Astrocyte (in vitro differentiated cells and primary cell): ENCODE results near the gene UGT1A10. TPM values are rescaled to one million over a fixed set of nuclear protein-coding genes. Genes with fewer than 3 reads are reported as not detected.
A peak's percentile ranks its signal among the peaks of the same experiment; 100 is the strongest.

Source experiments
- DNase-seq: peaks from one replicate; pipeline ENCODE4 v3.0.0-alpha.2; 2010; ENCODE audit warnings: low read depth
- FAIRE-seq: peaks from 2 replicates; lab custom pipeline; 2011; peaks lifted over from hg19 to GRCh38; lab: Jason Lieb, UNC
- H2AFZ ChIP-seq: 2 replicates; pipeline ENCODE4 v1.6.0; 2012; ENCODE audit warnings: low read depth, low read length, inconsistent platforms
- H3K27ac ChIP-seq: 2 replicates; pipeline ENCODE4 v1.5.1; 2011; ENCODE audit warnings: low read depth, low read length, inconsistent platforms
- H3K27me3 ChIP-seq: 2 replicates; pipeline ENCODE4 v1.6.0; 2011; ENCODE audit warnings: low read length, inconsistent platforms; ENCODE audit not compliant: insufficient read depth
- H3K36me3 ChIP-seq: 2 replicates; pipeline ENCODE4 v1.5.1; 2011; ENCODE audit warnings: low read length, inconsistent platforms; ENCODE audit not compliant: insufficient read depth
- H3K4me1 ChIP-seq: 2 replicates; pipeline ENCODE4 v1.5.1; 2011; ENCODE audit warnings: low read length, inconsistent platforms; ENCODE audit not compliant: insufficient read depth
- H3K4me2 ChIP-seq: 2 replicates; pipeline ENCODE4 v1.6.0; 2012; ENCODE audit warnings: low read length, inconsistent platforms
- H3K4me3 ChIP-seq: 2 replicates; pipeline ENCODE4 v1.5.1; 2011; ENCODE audit warnings: low read depth, mild to moderate bottlenecking, low read length, inconsistent platforms; ENCODE audit not compliant: insufficient read depth
- H3K79me2 ChIP-seq: 2 replicates; pipeline ENCODE4 v1.6.0; 2012; ENCODE audit warnings: mild to moderate bottlenecking, low read length, inconsistent platforms; ENCODE audit not compliant: insufficient read depth
- H3K9ac ChIP-seq: 2 replicates; pipeline ENCODE4 v1.6.0; 2012; ENCODE audit warnings: mild to moderate bottlenecking, low read length, inconsistent platforms
- H3K9me3 ChIP-seq: 2 replicates; pipeline ENCODE4 v1.5.1; 2012; ENCODE audit warnings: low read depth, mild to moderate bottlenecking, low read length, inconsistent platforms; ENCODE audit not compliant: insufficient read depth
- H4K20me1 ChIP-seq: 2 replicates; pipeline ENCODE4 v1.6.0; 2012; ENCODE audit warnings: low read length, inconsistent platforms; ENCODE audit not compliant: insufficient read depth
- H3K27ac Mint-ChIP-seq: one replicate; pipeline ENCODE4 v1.8.0; 2021; ENCODE audit warnings: mild to moderate bottlenecking, mixed read lengths; ENCODE audit not compliant: unreplicated experiment
- H3K27me3 Mint-ChIP-seq: one replicate; pipeline ENCODE4 v1.8.0; 2021; ENCODE audit warnings: low read depth, mixed read lengths; ENCODE audit not compliant: unreplicated experiment
- H3K36me3 Mint-ChIP-seq: one replicate; pipeline ENCODE4 v1.8.0; 2021; ENCODE audit warnings: low read depth, mixed read lengths; ENCODE audit not compliant: unreplicated experiment
- H3K4me1 Mint-ChIP-seq: one replicate; pipeline ENCODE4 v1.8.0; 2021; ENCODE audit warnings: low read depth, mixed read lengths; ENCODE audit not compliant: unreplicated experiment
- H3K4me3 Mint-ChIP-seq: one replicate; pipeline ENCODE4 v1.8.0; 2021; ENCODE audit warnings: mild to moderate bottlenecking, moderate library complexity, mixed read lengths; ENCODE audit not compliant: unreplicated experiment
- H3K9me3 Mint-ChIP-seq: one replicate; pipeline ENCODE4 v1.8.0; 2021; ENCODE audit warnings: mild to moderate bottlenecking, mixed read lengths; ENCODE audit not compliant: unreplicated experiment
- CTCF ChIP-seq: IDR thresholded peaks from 2 replicates; pipeline ENCODE4 v1.5.1; 2011; ENCODE audit warnings: low read depth, mild to moderate bottlenecking, inconsistent platforms, low read length, moderate library complexity; ENCODE audit not compliant: insufficient read depth
- EZH2 ChIP-seq: IDR thresholded peaks from 2 replicates; pipeline ENCODE4 v1.6.1; 2012; ENCODE audit warnings: mild to moderate bottlenecking, low read length, inconsistent platforms; ENCODE audit not compliant: insufficient read depth
- total RNA-seq: library from RNA; stranded (reverse); gene quantifications from 2 replicates; pipeline ENCODE4 v1.2.1, GENCODE V29; 2021

Gene UGT1A10
- total RNA-seq, 1 donor from 2014 or later, result not detected

GRCh38 chr2:233814056-233814835 is 178.0 kb downstream of the UGT1A10 start:
- Mint-ChIP-seq H3K36me3 (no peaks in the 10 kb centered on the region), H3K4me1 (no peaks in the 10 kb centered on the region), H3K27ac (no peak overlapping the region), H3K9me3 (no peaks in the 10 kb centered on the region), H3K4me3 (no peak overlapping the region), H3K27me3 (peaks cover 28% of the 10 kb centered on the region)
- Histone ChIP-seq H3K4me2 (no peak overlapping the region), H3K9me3 (no peaks in the 10 kb centered on the region), H4K20me1 (no peaks in the 10 kb centered on the region), H3K4me3 (no peak overlapping the region), H3K27ac (no peak overlapping the region), H3K79me2 (no peaks in the 10 kb centered on the region), H3K4me1 (no peaks in the 10 kb centered on the region), H2AFZ (no peak overlapping the region), H3K36me3 (no peaks in the 10 kb centered on the region), H3K9ac (no peak overlapping the region), H3K27me3 (peaks cover 4% of the 10 kb centered on the region)
- TF ChIP-seq EZH2 (no peak), CTCF (no peak)
- FAIRE-seq (no peak), DNase-seq (no peak)

GRCh38 chr2:233815861-233816260 is 179.6 kb downstream of the UGT1A10 start:
- no peaks in the 10 kb centered on the region for H3K36me3 Mint-ChIP-seq
- DNase-seq (peak; percentile 20), FAIRE-seq (no peak)
- no peak for TF ChIP-seq CTCF
- TF ChIP-seq EZH2, result no peak
- no peaks in the 10 kb centered on the region for H3K79me2 ChIP-seq
- no peaks in the 10 kb centered on the region for H3K9me3 Mint-ChIP-seq
- H4K20me1 ChIP-seq, result no peaks in the 10 kb centered on the region
- H3K4me2 ChIP-seq, result no peak overlapping the region
- H3K27ac ChIP-seq, result no peak overlapping the region
- peaks cover 2% of the 10 kb centered on the region for H3K27me3 ChIP-seq
- H3K9ac ChIP-seq, result no peak overlapping the region
- peaks cover 30% of the 10 kb centered on the region for H3K27me3 Mint-ChIP-seq
- H3K9me3 ChIP-seq, result no peaks in the 10 kb centered on the region
- no peak overlapping the region for H2AFZ ChIP-seq
- H3K4me3 Mint-ChIP-seq, result no peak overlapping the region
- H3K4me3 ChIP-seq, result no peak overlapping the region
- H3K4me1 Mint-ChIP-seq, result no peaks in the 10 kb centered on the region
- H3K4me1 ChIP-seq, result no peaks in the 10 kb centered on the region
- H3K36me3 ChIP-seq, result no peaks in the 10 kb centered on the region
- H3K27ac Mint-ChIP-seq, result no peak overlapping the region

- no peak overlapping the region for H3K27ac Mint-ChIP-seq
- no peak for FAIRE-seq
Measured at GRCh38 chr2:233816334-233816733, 180.1 kb downstream of the UGT1A10 start.

More at GRCh38 chr2:233816334-233816733, 180.1 kb downstream of the UGT1A10 start:
- Histone ChIP-seq H3K4me1 (no peaks in the 10 kb centered on the region), H2AFZ (no peak overlapping the region), H3K27me3 (peaks cover under 1% of the 10 kb centered on the region), H4K20me1 (no peaks in the 10 kb centered on the region), H3K9ac (no peak overlapping the region), H3K79me2 (no peaks in the 10 kb centered on the region), H3K4me3 (no peak overlapping the region), H3K36me3 (no peaks in the 10 kb centered on the region), H3K27ac (no peak overlapping the region), H3K9me3 (no peaks in the 10 kb centered on the region), H3K4me2 (no peak overlapping the region)
- DNase-seq, result no peak
- no peaks in the 10 kb centered on the region for H3K36me3 Mint-ChIP-seq
- H3K27me3 Mint-ChIP-seq, result peaks cover 30% of the 10 kb centered on the region
- TF ChIP-seq CTCF (no peak), EZH2 (no peak)
- no peak overlapping the region for H3K4me3 Mint-ChIP-seq
- H3K9me3 Mint-ChIP-seq, result no peaks in the 10 kb centered on the region
- H3K4me1 Mint-ChIP-seq, result no peaks in the 10 kb centered on the region
